ENCODE data around the gene CAPRIN1.
A peak's percentile ranks its signal among the peaks of the same experiment; 100 is the strongest.

CAPRIN1 gene

GRCh38 chr11:34146411-34146810 lies 94.9 kb downstream of the CAPRIN1 start:
- TF ChIP-seq POLR2AphosphoS5 (IDR thresholded peaks at IDR 0.05; ENCODE audit: low read depth) (no peak), CTCF (IDR thresholded peaks at IDR 0.05; ENCODE audit: insufficient read depth, low read length) (no peak), SPI1 (IDR thresholded peaks at IDR 0.05; ENCODE audit: borderline replicate concordance, low read depth) (no peak), GABPA (IDR thresholded peaks at IDR 0.05; ENCODE audit: low read depth) (no peak), REST (IDR thresholded peaks at IDR 0.05; ENCODE audit: insufficient replicate concordance, low read depth) (no peak)
- H3K27ac ChIP-seq (replicated peaks): no peak overlapping the region
- H3K4me3 ChIP-seq (replicated peaks; ENCODE audit: insufficient read depth, low read length): no peak overlapping the region
- no peaks in the 10 kb centered on the region for H3K27me3 ChIP-seq (ENCODE audit: insufficient read depth, poor library complexity, severe bottlenecking)
- no peak for DNase-seq (ENCODE audit: low read depth in 1 of 2, low spot score in 1 of 2)

- no peak for DNase-seq (ENCODE audit: low read depth in 1 of 2, low spot score in 1 of 2)
- H3K27ac ChIP-seq (replicated peaks): peak overlapping the region; percentile 79
- TF ChIP-seq REST (IDR thresholded peaks at IDR 0.05; ENCODE audit: insufficient replicate concordance, low read depth) (no peak), SPI1 (IDR thresholded peaks at IDR 0.05; ENCODE audit: borderline replicate concordance, low read depth) (no peak), GABPA (IDR thresholded peaks at IDR 0.05; ENCODE audit: low read depth) (no peak), POLR2AphosphoS5 (IDR thresholded peaks at IDR 0.05; ENCODE audit: low read depth) (no peak), CTCF (IDR thresholded peaks at IDR 0.05; ENCODE audit: insufficient read depth, low read length) (no peak)
- H3K4me3 ChIP-seq (replicated peaks; ENCODE audit: insufficient read depth, low read length): no peak overlapping the region
- H3K27me3 ChIP-seq (ENCODE audit: insufficient read depth, poor library complexity, severe bottlenecking): no peaks in the 10 kb centered on the region
Observed at GRCh38 chr11:34146866-34147265, 95.3 kb downstream of the CAPRIN1 start.

DNA sequence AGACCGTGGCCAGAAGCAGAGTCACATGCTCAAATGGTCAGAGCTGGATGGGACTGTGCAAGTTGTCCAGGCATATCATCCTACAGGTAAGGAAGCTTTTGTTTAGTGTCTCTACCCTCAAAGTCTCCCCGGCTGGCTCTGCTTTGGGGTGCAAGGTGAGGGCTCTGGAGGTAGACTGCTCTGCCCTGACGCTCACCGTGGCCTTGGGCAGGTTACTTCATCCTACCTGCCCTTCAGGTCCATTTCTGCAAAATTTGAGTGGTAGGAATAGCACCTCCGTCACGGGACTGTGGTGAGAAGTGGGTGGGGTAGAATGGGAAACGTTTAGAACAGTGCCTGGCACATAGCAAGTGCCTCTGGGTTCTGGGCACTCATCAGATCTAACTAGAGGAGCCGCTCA lies 96.0 kb downstream of the CAPRIN1 start:
- no peak overlapping the region for H3K4me3 ChIP-seq (replicated peaks; ENCODE audit: insufficient read depth, low read length)
- TF ChIP-seq POLR2AphosphoS5 (IDR thresholded peaks at IDR 0.05; ENCODE audit: low read depth): no peak
- no peak for TF ChIP-seq SPI1 (IDR thresholded peaks at IDR 0.05; ENCODE audit: borderline replicate concordance, low read depth)
- TF ChIP-seq GABPA (IDR thresholded peaks at IDR 0.05; ENCODE audit: low read depth): no peak
- TF ChIP-seq CTCF (IDR thresholded peaks at IDR 0.05; ENCODE audit: insufficient read depth, low read length): no peak
- TF ChIP-seq REST (IDR thresholded peaks at IDR 0.05; ENCODE audit: insufficient replicate concordance, low read depth): no peak
- peak overlapping the region; percentile 79 for H3K27ac ChIP-seq (replicated peaks)
- no peak for DNase-seq (ENCODE audit: low read depth in 1 of 2, low spot score in 1 of 2)
- H3K27me3 ChIP-seq (ENCODE audit: insufficient read depth, poor library complexity, severe bottlenecking): no peaks in the 10 kb centered on the region

Measured in HL-60 (cell line).